Measurements from ENCODE around the gene CLDN14. TPM values are rescaled to one million over a fixed set of nuclear protein-coding genes. Genes with fewer than 3 reads are reported as not detected.
A peak's percentile ranks its signal among the peaks of the same experiment; 100 is the strongest.

CLDN14 gene
- total RNA-seq, 1 donor from 2014 or later, result not detected

DNA sequence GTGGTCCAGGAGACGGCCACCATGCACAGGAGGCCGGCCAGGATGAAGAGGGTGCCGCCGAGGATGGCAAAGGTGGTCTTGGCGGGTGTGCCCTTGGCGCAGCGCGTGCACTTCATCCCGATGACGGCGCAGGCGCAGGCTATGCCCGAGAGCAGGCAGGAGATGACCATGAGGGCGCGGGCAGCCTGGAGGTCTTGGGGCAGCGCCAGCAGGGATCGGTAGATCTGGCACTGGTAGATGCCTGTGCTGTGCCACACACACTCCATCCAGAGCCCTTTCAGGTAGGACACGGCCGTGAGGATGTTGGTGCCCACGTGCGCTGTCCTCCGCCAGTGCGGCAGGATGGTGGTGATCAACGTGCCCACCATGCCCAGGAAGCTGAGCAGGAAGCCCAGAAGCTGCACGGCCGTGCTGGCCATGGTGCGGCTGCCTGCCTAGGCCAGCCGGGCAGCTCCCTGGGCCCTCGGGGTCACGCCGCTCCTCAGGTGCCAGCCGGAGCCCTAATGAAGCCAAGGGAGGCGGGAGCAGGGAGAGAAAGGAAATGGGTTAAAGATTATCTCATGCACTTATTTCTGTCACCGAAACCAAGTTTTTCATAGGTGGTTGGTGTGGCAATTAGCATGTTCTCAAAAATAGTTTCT is 18.5 kb downstream of the CLDN14 start:
- H3K36me3 ChIP-seq, result no peaks in the 10 kb centered on the region
- no peaks in the 10 kb centered on the region for H3K4me1 ChIP-seq
- TF ChIP-seq, protein P1, sequence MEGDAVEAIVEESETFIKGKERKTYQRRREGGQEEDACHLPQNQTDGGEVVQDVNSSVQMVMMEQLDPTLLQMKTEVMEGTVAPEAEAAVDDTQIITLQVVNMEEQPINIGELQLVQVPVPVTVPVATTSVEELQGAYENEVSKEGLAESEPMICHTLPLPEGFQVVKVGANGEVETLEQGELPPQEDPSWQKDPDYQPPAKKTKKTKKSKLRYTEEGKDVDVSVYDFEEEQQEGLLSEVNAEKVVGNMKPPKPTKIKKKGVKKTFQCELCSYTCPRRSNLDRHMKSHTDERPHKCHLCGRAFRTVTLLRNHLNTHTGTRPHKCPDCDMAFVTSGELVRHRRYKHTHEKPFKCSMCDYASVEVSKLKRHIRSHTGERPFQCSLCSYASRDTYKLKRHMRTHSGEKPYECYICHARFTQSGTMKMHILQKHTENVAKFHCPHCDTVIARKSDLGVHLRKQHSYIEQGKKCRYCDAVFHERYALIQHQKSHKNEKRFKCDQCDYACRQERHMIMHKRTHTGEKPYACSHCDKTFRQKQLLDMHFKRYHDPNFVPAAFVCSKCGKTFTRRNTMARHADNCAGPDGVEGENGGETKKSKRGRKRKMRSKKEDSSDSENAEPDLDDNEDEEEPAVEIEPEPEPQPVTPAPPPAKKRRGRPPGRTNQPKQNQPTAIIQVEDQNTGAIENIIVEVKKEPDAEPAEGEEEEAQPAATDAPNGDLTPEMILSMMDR (IDR thresholded peaks at IDR 0.05), result no peak
- ATAC-seq, result no peak
- no peak overlapping the region for H3K4me3 ChIP-seq
- DNase-seq, result no peak
- H3K9me3 ChIP-seq, result no peaks in the 10 kb centered on the region
- no peaks in the 10 kb centered on the region for H3K27me3 ChIP-seq
- no peak overlapping the region for H3K27ac ChIP-seq
- intact Hi-C loops (cut with DNase I), result no loop called here

DNA sequence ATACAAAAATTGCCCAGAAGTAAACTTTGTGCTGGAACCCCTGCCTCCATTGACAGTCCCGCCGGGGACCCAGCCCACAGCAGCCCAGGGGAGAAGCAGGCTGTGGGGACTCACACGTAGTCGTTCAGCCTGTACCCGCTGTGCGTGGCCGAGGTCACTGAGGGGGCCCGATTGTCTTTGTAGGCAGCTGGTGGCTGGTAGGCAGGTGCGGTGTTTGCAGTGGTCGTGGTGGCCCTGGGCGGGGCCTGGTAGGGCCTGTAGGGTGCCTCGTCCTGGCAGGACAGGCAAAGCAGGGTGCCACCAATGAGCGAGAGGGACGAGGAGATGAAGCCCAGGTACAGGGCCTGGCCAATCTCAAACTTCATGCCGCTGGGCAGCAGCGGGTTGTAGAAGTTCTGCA is 19.1 kb downstream of the CLDN14 start:
- H3K4me1 ChIP-seq, result no peaks in the 10 kb centered on the region
- intact Hi-C loops (cut with DNase I), result no loop called here
- no peak for DNase-seq
- H3K27me3 ChIP-seq, result no peaks in the 10 kb centered on the region
- TF ChIP-seq, protein P1 (IDR thresholded peaks at IDR 0.05), result no peak
- ATAC-seq, result no peak
- H3K9me3 ChIP-seq, result no peaks in the 10 kb centered on the region
- H3K27ac ChIP-seq, result no peak overlapping the region
- no peak overlapping the region for H3K4me3 ChIP-seq
- no peaks in the 10 kb centered on the region for H3K36me3 ChIP-seq

DNA sequence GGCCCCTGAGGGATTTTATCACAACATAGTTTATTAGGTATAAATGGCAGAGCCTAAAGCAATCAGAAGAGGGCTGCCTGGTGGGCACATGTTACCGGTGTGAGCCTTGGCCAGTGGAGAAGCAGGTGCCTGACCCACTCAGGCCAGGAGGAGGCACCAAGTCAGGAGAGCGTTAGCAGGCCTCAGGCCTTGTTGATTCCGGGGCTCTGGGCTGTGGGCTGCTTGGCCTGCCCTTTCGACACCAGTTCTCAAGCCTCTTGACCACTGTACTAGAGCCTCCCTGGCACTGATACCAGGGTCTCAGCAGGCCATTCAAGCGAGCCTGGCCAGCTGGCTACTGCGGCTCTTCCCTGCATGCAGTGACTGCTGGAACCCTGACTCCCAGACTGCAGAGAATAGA is 20.8 kb downstream of the CLDN14 start:
- peaks cover 4% of the 10 kb centered on the region for H3K4me1 ChIP-seq
- H3K27ac ChIP-seq, result no peak overlapping the region
- DNase-seq (no peak), ATAC-seq (no peak)
- no peaks in the 10 kb centered on the region for H3K27me3 ChIP-seq
- intact Hi-C loops (cut with DNase I), result no loop called here
- no peaks in the 10 kb centered on the region for H3K36me3 ChIP-seq
- no peaks in the 10 kb centered on the region for H3K9me3 ChIP-seq
- TF ChIP-seq, protein P1 (IDR thresholded peaks at IDR 0.05), result no peak
- H3K4me3 ChIP-seq, result no peak overlapping the region

DNA sequence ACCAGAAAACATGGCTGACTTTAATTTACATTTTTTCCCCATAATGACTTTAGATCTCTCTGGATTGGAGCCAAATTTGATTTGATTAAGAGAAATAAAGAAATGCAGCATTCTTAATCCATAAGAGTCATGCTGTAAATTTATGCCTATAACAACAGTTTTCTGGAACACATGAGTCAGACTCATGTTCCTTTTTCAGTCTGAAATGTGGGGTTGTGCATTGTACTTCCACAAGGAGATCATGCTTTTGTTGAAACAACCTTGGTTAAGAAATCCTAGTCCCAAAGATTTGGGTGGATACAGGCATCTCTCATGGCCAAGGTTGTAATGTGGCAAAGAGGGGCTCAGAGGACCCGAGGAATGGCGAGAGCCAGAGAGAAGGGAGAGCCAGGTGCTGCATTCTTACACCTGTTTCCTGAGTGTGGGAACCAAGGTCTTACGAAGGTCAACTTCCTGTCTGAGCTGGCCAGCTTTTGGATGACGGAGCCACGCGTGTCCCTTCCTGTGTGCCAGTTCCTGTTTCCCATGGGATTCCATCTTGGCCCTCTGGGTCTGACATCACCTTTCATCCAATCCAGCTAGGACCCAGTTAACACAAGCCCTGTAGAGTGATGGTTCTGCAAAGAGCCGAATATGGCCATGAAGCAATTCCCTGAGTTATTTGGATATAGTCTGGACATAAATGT is 23.1 kb downstream of the CLDN14 start:
- no peak overlapping the region for H3K27ac ChIP-seq
- DNase-seq (no peak), ATAC-seq (peak; percentile 37)
- H3K27me3 ChIP-seq, result no peaks in the 10 kb centered on the region
- peaks cover 4% of the 10 kb centered on the region for H3K4me1 ChIP-seq
- TF ChIP-seq, protein P1 (IDR thresholded peaks at IDR 0.05), result no peak
- no peaks in the 10 kb centered on the region for H3K36me3 ChIP-seq
- no peak overlapping the region for H3K4me3 ChIP-seq
- no peaks in the 10 kb centered on the region for H3K9me3 ChIP-seq
- intact Hi-C loops (cut with DNase I), result no loop called here

DNA sequence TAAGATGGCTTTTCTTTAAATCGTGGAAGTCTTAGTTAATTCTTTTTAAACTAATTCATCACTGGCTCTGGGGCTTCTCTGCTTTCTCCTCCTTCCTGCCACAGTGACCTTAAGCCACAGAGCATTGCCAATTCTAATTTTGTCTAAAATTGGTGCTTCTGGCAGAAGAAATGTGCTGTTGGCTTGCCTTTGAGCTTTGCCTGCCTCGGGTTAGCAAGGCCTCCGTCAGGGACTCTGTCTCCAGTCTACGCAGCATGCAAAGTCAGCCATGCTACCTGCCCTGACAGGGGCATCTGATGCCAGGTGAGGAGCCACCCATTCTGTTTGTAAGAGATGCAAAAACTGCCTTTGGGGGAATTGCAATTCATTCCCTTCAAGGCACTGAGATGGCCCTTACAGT is 25.2 kb downstream of the CLDN14 start:
- H3K4me1 ChIP-seq, result peaks cover 4% of the 10 kb centered on the region
- DNase-seq (no peak), ATAC-seq (no peak)
- no peak overlapping the region for H3K27ac ChIP-seq
- intact Hi-C loops (cut with DNase I), result no loop called here
- no peaks in the 10 kb centered on the region for H3K27me3 ChIP-seq
- TF ChIP-seq, protein P1 (IDR thresholded peaks at IDR 0.05), result no peak
- H3K9me3 ChIP-seq, result no peaks in the 10 kb centered on the region
- H3K36me3 ChIP-seq, result no peaks in the 10 kb centered on the region
- H3K4me3 ChIP-seq, result no peak overlapping the region

Data from upper lobe of right lung (tissue), 1 donor.